ENCODE results near the gene PCLAF.

PCLAF gene

GRCh38 chr15:64381000-64381751, at the start of gene PCLAF:
Gene PCLAF, minus strand, starts transcription at chr15:64381441. Its CDS starts 70 bp downstream, at chr15:64381371.
- peaks cover 6% of the 10 kb centered on the region; the same call in 1 of the 2 replicates for H3K36me3 ChIP-seq (ENCODE audit: insufficient read depth, low read length)
- peaks cover 49% of the 10 kb centered on the region for H3K79me2 ChIP-seq (ENCODE audit: insufficient read depth, low read length)
- H3K9me2 ChIP-seq (replicated peaks; ENCODE audit: low read depth, low read length), result no peaks in the 10 kb centered on the region
- TF ChIP-seq CTCF (conservative IDR thresholded peaks at IDR 0.05; ENCODE audit: low read length), result peak; percentile 18; the same call in 1 of the 2 replicates
- TF ChIP-seq EZH2phosphoT487 (IDR thresholded peaks at IDR 0.05; ENCODE audit: borderline replicate concordance), result no peak
- H3K4me1 ChIP-seq (ENCODE audit: insufficient read depth, low read length, poor library complexity, severe bottlenecking), result peaks cover 25% of the 10 kb centered on the region
- peak within 1 kb of the TSS; percentile 76 for H3K4me2 ChIP-seq (ENCODE audit: low read depth, low read length, poor library complexity, severe bottlenecking)
- H3K27me3 ChIP-seq (ENCODE audit: insufficient read depth, low read length, poor library complexity, severe bottlenecking), result no peaks in the 10 kb centered on the region
- H3K9ac ChIP-seq (ENCODE audit: low read depth, low read length, poor library complexity, severe bottlenecking), result peak within 1 kb of the TSS; percentile 92
- H3K4me3 ChIP-seq (ENCODE audit: low read length, poor library complexity, severe bottlenecking), result peak within 1 kb of the TSS; percentile 82
- no peaks in the 10 kb centered on the region for H3F3A ChIP-seq (ENCODE audit: low read depth)
- H3K9me3 ChIP-seq (ENCODE audit: insufficient read depth, low read depth, low read length), result no peaks in the 10 kb centered on the region
- H2AFZ ChIP-seq (ENCODE audit: low read length), result peak within 1 kb of the TSS; percentile 95
- peaks cover 18% of the 10 kb centered on the region for H4K20me1 ChIP-seq (ENCODE audit: insufficient read depth, low read length, poor library complexity, severe bottlenecking)

- Histone ChIP-seq H3F3A (ENCODE audit: low read depth) (peaks cover 13% of the 10 kb centered on the region; the same call in 1 of the 2 replicates), H3K27me3 (ENCODE audit: insufficient read depth, low read length, poor library complexity, severe bottlenecking) (no peaks in the 10 kb centered on the region), H4K20me1 (ENCODE audit: insufficient read depth, low read length, poor library complexity, severe bottlenecking) (no peaks in the 10 kb centered on the region), H3K36me3 (ENCODE audit: insufficient read depth, low read length) (peaks cover 3% of the 10 kb centered on the region; the same call in 1 of the 2 replicates), H3K9ac (ENCODE audit: low read depth, low read length, poor library complexity, severe bottlenecking) (peak overlapping the region; percentile 69), H3K9me3 (ENCODE audit: insufficient read depth, low read depth, low read length) (no peaks in the 10 kb centered on the region), H3K4me1 (ENCODE audit: insufficient read depth, low read length, poor library complexity, severe bottlenecking) (peaks cover 41% of the 10 kb centered on the region), H3K9me2 (replicated peaks; ENCODE audit: low read depth, low read length) (no peaks in the 10 kb centered on the region), H3K4me2 (ENCODE audit: low read depth, low read length, poor library complexity, severe bottlenecking) (peak overlapping the region; percentile 83), H3K4me3 (ENCODE audit: low read length, poor library complexity, severe bottlenecking) (peak overlapping the region; percentile 58), H3K79me2 (ENCODE audit: insufficient read depth, low read length) (0 out of 2 replicates have a peak, but pooled peaks cover 4% of the 10 kb centered on the region), H2AFZ (ENCODE audit: low read length) (peak overlapping the region; percentile 10; the same call in 1 of the 2 replicates)
- TF ChIP-seq EZH2phosphoT487 (IDR thresholded peaks at IDR 0.05; ENCODE audit: borderline replicate concordance) (no peak), CTCF (conservative IDR thresholded peaks at IDR 0.05; ENCODE audit: low read length) (no peak)
Measured at GRCh38 chr15:64430000-64430735, 48.9 kb upstream of the PCLAF start.

GRCh38 chr15:64429448-64429847, 48.2 kb upstream of the PCLAF start:
- Histone ChIP-seq H3K36me3 (ENCODE audit: insufficient read depth, low read length) (peaks cover 8% of the 10 kb centered on the region; the same call in 1 of the 2 replicates), H2AFZ (ENCODE audit: low read length) (peak overlapping the region; percentile 10; the same call in 1 of the 2 replicates), H3K4me1 (ENCODE audit: insufficient read depth, low read length, poor library complexity, severe bottlenecking) (peaks cover 41% of the 10 kb centered on the region), H3K4me3 (ENCODE audit: low read length, poor library complexity, severe bottlenecking) (peak overlapping the region; percentile 58), H3K27me3 (ENCODE audit: insufficient read depth, low read length, poor library complexity, severe bottlenecking) (no peaks in the 10 kb centered on the region), H3K4me2 (ENCODE audit: low read depth, low read length, poor library complexity, severe bottlenecking) (peak overlapping the region; percentile 83), H4K20me1 (ENCODE audit: insufficient read depth, low read length, poor library complexity, severe bottlenecking) (no peaks in the 10 kb centered on the region), H3K9me2 (replicated peaks; ENCODE audit: low read depth, low read length) (no peaks in the 10 kb centered on the region), H3F3A (ENCODE audit: low read depth) (peaks cover 13% of the 10 kb centered on the region; the same call in 1 of the 2 replicates), H3K9me3 (ENCODE audit: insufficient read depth, low read depth, low read length) (no peaks in the 10 kb centered on the region), H3K79me2 (ENCODE audit: insufficient read depth, low read length) (0 out of 2 replicates have a peak, but pooled peaks cover 4% of the 10 kb centered on the region), H3K9ac (ENCODE audit: low read depth, low read length, poor library complexity, severe bottlenecking) (peak overlapping the region; percentile 69)
- TF ChIP-seq CTCF (conservative IDR thresholded peaks at IDR 0.05; ENCODE audit: low read length), result no peak
- TF ChIP-seq EZH2phosphoT487 (IDR thresholded peaks at IDR 0.05; ENCODE audit: borderline replicate concordance), result no peak
